SK-N-SH treated with all-trans-retinoic acid at 6 μM for 48 hours (cell line): ENCODE results near the gene PIK3AP1.

Experiments used
- CREB5 ChIP-seq: fragments of 250-450 bp; sonication (Bioruptor Pico); IDR thresholded peaks from 2 replicates; pipeline ENCODE4 v1.5.1; 2020; ENCODE audit warnings: low read depth, mild to moderate bottlenecking, moderate library complexity
- ESRRG ChIP-seq: fragments of 250-450 bp; sonication (Bioruptor Pico); IDR thresholded peaks from 2 replicates; pipeline ENCODE4 v1.6.1; 2021; ENCODE audit warnings: mild to moderate bottlenecking
- ISL1 ChIP-seq: fragments of 250-450 bp; sonication (Bioruptor Pico); IDR thresholded peaks from 2 replicates; pipeline ENCODE4 v2.1.2; 2022; ENCODE audit warnings: mild to moderate bottlenecking, moderate library complexity
- ZFP3 ChIP-seq: fragments of 250-450 bp; sonication (Bioruptor Pico); IDR thresholded peaks from 2 replicates; pipeline ENCODE4 v1.5.0; 2020; ENCODE audit warnings: mild to moderate bottlenecking, moderate library complexity

GRCh38 chr10:96568402-96568801, 151.9 kb downstream of the PIK3AP1 start:
- TF ChIP-seq CREB5 (CRISPR knock-in tag) (no peak), ESRRG (CRISPR knock-in tag) (no peak), ZFP3 (CRISPR knock-in tag) (no peak), ISL1 (CRISPR knock-in tag) (no peak)
